ENCODE results near the gene PC. TPM values are rescaled to one million over a fixed set of nuclear protein-coding genes. Genes with fewer than 3 reads are reported as not detected.
A peak's percentile ranks its signal among the peaks of the same experiment; 100 is the strongest.

Gene PC
- total RNA-seq, 1 donor from 2014 or later = 25.7 TPM

GRCh38 chr11:66860449-66860831 lies 97.7 kb downstream of the PC start:
- peaks cover 5% of the 10 kb centered on the region for H3K4me1 Mint-ChIP-seq (ENCODE audit: unreplicated experiment)

DNA sequence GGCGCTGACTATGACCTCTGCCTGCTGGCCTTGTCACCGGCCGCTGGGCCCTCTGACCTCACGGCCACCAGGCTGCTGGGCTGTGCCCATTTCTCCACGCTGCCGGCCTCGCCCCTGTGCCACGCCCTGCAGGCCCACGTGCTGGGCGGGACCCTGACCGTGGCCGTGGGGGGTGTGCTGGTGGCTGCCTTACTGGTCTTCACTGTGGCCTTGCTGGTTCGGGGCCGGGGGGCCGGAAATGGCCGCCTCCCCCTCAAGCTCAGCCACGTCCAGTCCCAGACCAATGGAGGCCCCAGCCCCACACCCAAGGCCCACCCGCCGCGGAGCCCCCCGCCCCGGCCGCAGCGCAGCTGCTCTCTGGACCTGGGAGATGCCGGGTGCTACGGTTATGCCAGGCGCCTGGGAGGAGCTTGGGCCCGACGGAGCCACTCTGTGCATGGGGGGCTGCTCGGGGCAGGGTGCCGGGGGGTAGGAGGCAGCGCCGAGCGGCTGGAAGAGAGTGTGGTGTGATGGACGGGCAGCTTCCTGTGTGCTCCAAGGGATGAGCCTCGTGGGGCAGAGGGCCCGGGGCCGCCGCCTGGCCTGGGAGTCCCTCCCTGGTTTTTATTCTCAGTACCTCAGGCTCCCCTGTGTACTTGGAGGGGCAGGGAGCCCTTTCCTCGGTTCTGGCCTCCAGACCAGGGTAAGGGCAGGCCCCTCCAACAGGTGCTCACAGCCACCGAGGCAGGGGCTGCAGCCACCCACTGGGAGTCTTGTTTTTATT lies 98.3 kb downstream of the PC start:
- DNase-seq (ENCODE audit: extremely low spot score, unreplicated experiment) = no peak
- TF ChIP-seq, protein P1, sequence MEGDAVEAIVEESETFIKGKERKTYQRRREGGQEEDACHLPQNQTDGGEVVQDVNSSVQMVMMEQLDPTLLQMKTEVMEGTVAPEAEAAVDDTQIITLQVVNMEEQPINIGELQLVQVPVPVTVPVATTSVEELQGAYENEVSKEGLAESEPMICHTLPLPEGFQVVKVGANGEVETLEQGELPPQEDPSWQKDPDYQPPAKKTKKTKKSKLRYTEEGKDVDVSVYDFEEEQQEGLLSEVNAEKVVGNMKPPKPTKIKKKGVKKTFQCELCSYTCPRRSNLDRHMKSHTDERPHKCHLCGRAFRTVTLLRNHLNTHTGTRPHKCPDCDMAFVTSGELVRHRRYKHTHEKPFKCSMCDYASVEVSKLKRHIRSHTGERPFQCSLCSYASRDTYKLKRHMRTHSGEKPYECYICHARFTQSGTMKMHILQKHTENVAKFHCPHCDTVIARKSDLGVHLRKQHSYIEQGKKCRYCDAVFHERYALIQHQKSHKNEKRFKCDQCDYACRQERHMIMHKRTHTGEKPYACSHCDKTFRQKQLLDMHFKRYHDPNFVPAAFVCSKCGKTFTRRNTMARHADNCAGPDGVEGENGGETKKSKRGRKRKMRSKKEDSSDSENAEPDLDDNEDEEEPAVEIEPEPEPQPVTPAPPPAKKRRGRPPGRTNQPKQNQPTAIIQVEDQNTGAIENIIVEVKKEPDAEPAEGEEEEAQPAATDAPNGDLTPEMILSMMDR (conservative IDR thresholded peaks at IDR 0.05) = no peak
- H3K4me1 Mint-ChIP-seq (ENCODE audit: unreplicated experiment) = peaks cover 6% of the 10 kb centered on the region
- no peaks in the 10 kb centered on the region for H3K27me3 Mint-ChIP-seq
- H3K4me3 Mint-ChIP-seq = no peak overlapping the region
- no peaks in the 10 kb centered on the region for H3K9me3 Mint-ChIP-seq
- H3K27ac Mint-ChIP-seq = no peak overlapping the region
- no peaks in the 10 kb centered on the region for H3K36me3 Mint-ChIP-seq

More at GRCh38 chr11:66860449-66860831, 97.7 kb downstream of the PC start:
- H3K9me3 Mint-ChIP-seq = no peaks in the 10 kb centered on the region
- H3K27me3 Mint-ChIP-seq = no peaks in the 10 kb centered on the region
- no peak overlapping the region for H3K27ac Mint-ChIP-seq
- no peaks in the 10 kb centered on the region for H3K36me3 Mint-ChIP-seq
- no peak for DNase-seq (ENCODE audit: extremely low spot score, unreplicated experiment)
- TF ChIP-seq, protein P1 (conservative IDR thresholded peaks at IDR 0.05) = no peak
- no peak overlapping the region for H3K4me3 Mint-ChIP-seq

GRCh38 chr11:66858939-66859685 lies 99.1 kb downstream of the PC start:
- no peaks in the 10 kb centered on the region for H3K9me3 Mint-ChIP-seq
- no peaks in the 10 kb centered on the region for H3K36me3 Mint-ChIP-seq
- TF ChIP-seq, protein P1 (conservative IDR thresholded peaks at IDR 0.05) = no peak
- H3K27ac Mint-ChIP-seq = no peak overlapping the region
- no peaks in the 10 kb centered on the region for H3K27me3 Mint-ChIP-seq
- no peak for DNase-seq (ENCODE audit: extremely low spot score, unreplicated experiment)
- H3K4me1 Mint-ChIP-seq (ENCODE audit: unreplicated experiment) = peaks cover 6% of the 10 kb centered on the region
- H3K4me3 Mint-ChIP-seq = no peak overlapping the region

- no peak for DNase-seq (ENCODE audit: extremely low spot score, unreplicated experiment)
- no peaks in the 10 kb centered on the region for H3K36me3 Mint-ChIP-seq
- peaks cover 6% of the 10 kb centered on the region for H3K4me1 Mint-ChIP-seq (ENCODE audit: unreplicated experiment)
- H3K9me3 Mint-ChIP-seq = no peaks in the 10 kb centered on the region
- H3K27me3 Mint-ChIP-seq = no peaks in the 10 kb centered on the region
- no peak overlapping the region for H3K27ac Mint-ChIP-seq
- H3K4me3 Mint-ChIP-seq = peak overlapping the region; percentile 45
- TF ChIP-seq, protein P1 (conservative IDR thresholded peaks at IDR 0.05) = no peak
These were observed 99.8 kb downstream of the PC start for GRCh38 chr11:66858186-66858938.

- no peak overlapping the region for H3K27ac Mint-ChIP-seq
- H3K4me1 Mint-ChIP-seq (ENCODE audit: unreplicated experiment) = peaks cover 6% of the 10 kb centered on the region
- H3K27me3 Mint-ChIP-seq = no peaks in the 10 kb centered on the region
These were observed 100.3 kb downstream of the PC start for GRCh38 chr11:66857927-66858185.

More at GRCh38 chr11:66857927-66858185, 100.3 kb downstream of the PC start:
- Mint-ChIP-seq H3K4me3 (peak overlapping the region; percentile 45), H3K36me3 (no peaks in the 10 kb centered on the region), H3K9me3 (no peaks in the 10 kb centered on the region)
- DNase-seq (ENCODE audit: extremely low spot score, unreplicated experiment) = no peak
- TF ChIP-seq, protein P1 (conservative IDR thresholded peaks at IDR 0.05) = no peak

Data from type B pancreatic cell (in vitro differentiated cells).